HG02623 (cell line): ENCODE data around the gene KDELR1.

Experiments used
- ATAC-seq: cut with Tn5 transposase; IDR thresholded peaks from one replicate; pipeline ENCODE4 v1.9.1; 2021; ENCODE audit warnings: moderate library complexity; ENCODE audit not compliant: unreplicated experiment

KDELR1 gene

DNA sequence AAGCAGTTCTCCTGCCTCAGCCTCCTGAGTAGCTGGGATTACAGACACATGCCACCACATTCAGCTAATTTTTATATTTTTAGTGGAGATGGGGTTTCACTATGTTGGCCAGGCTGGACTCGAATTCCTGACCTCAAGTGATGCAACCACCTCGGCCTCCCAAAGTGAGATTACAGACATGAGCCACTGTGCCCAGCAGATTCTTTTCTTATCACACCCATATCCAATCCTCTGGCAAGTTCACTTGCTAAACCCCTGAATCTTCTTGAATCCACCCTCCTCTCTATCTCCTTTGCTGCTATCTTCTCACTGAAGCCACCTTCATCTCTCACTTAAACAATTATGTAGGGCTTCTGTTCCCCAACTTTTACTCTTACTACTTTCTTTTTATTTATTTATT, 45.2 kb downstream of the KDELR1 start:
- ATAC-seq, result no peak

DNA sequence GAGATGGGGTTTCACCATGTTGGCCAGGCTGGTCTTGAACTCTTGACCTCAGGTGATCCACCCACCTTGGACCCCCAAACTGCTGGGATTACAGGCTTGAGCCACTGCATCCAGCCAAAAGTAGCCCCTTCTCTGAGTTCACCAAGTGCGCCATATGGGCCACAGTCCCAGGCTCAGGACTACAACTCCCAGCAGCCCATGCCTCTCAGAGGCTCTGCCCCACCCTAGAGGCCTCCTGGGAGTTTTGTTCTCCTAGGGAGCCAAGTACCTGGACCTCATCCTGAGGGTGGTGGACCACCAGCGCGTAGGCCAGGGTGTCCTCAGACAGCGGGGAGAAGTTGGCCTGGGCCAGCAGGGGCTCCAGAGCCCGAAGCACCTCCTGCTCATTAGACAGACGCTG, 46.5 kb downstream of the KDELR1 start:
- ATAC-seq, result no peak

DNA sequence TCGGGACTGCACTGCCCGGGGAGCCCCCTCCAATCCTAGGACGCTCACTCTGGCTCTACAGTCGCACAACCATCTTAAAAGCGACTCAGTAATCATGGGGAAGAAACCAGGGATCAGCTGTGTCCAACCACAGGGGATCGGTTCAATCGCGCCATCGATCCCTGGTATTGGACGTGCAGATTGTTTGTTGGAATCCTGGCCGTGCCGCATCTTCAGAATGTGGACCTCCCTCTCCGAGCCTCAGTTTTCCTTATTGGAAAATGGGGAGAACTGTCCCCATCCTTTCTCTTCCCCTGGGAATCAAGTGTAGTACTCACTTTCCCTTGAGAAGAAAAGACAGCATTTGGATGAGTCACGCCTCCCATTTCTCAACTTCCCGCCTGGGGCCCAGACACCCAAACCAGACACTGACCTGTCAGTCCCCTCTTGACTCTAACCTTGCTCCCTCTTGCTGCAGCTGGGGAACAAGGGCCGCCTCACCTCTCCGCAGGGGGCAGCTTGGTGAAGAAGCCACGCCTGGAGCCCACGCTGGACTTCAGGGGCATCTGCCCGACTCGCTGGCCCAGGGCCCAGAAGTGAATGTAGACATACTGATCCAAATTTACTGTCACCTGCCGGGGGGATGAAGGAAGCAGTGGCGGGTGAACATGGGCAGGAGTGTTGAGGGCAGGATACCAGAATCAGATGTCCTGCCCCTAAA, 48.4 kb downstream of the KDELR1 start:
- no peak for ATAC-seq

DNA sequence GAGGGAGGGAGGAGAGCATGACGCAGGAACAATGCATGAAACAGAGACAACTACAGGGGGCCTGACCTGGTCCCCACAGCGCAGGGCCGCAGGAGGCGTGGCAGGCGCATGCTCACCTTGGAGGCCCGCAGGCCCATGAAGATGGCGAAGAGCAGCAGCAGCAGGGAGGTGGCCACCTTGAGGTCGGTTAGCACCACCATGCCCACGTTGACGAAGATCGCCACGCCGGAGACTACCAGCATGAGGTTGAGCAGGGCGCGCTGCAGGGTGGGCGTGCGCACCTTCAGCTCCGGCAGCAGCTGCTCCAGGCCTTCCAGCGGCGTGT, 49.0 kb downstream of the KDELR1 start:
- ATAC-seq, result no peak

DNA sequence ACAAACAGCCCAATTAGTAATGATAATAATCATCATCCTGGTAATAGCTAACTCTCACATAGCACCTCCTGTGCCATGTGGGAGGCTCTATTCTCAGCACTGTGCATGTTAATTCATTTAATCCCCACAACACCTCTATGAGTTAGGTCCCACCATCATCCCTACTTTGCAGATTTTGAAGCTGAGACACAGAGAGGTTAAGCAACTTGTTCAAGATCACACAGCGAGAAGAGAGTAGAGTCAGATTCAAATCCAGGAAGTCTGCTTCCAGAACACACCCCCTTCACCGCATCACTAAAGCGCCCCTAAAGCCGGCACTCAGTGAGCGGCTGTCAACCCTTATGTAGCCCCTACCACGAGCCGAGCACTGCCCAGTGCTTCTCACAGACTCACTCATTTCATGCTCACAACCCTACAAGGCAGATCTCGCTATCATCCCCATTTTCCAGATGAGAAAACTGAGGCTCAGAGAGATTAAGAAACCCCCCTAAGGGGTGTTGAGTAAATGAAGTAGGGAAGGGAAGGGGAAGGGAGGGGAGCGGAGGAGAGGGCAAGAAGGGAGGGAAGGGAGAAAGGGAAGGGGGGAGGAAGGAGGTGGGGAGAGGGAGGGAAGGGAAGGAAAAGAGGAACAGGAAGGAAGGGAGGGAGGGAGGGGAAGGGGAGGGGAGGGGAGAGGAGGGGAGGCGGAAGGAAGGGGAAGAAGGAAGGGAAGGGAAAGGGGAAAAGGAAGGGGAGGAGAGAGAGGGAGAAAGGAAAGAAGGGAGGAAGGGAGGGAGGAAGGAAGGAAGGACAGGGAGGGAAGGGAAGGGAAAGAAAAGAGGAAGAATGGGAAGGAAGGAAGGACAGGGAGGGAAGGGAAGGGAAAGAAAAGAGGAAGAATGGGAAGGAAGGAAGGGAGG, 49.6 kb downstream of the KDELR1 start:
- ATAC-seq, result no peak

DNA sequence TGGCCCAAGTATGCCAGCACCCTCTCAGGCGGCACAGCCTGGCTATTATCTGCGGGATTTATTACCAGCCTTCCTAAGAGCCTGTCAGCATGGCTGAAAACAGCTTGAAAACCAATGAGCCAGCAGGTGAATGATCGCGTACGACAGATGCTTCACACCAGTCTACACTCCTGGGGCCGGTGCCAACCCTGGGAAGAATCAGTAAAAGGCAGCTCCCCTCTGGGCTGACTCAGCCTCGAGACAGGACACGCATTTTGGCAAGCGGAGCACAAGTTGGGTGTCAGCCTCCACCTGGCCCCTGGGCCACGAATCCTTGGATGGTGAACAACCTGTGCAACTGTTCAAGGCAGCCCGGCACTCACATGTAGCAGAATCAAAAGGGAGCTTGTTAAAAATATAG, 50.4 kb downstream of the KDELR1 start:
- ATAC-seq, result no peak

DNA sequence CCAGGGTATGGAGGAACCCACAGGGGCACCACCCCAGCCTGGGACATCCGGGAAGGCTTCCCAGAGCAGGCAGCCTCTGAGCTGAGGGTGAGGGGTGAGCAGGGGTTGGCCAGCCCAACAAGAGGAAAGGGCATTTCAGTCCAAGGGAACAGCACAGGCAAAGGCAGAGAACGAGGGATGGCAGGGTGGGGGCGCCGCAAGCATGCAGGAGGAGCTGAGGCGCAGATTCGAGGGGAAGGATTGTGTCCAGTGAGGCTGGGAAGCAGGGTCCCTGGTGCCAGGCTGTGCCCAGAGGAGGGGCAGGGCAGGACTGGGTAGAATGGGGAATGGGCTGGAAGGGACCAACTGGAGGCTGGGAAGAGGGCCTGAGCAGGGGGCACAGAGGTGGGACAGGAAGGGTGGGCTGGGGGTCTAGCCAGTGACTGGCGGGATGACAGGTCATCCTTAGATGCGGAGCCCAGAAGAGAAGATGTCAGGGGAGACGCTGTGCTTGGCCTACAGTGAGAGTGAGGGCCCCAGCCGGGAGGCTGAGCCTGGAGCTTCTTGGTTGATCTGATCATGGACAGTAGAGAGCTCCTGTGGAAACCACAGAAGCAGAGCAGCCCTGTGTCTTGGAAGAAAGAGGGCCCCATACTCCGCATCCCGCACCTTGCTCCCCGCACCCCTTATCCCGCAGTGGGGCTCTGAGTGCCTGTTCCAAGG, 52.4 kb downstream of the KDELR1 start:
- ATAC-seq, result no peak

DNA sequence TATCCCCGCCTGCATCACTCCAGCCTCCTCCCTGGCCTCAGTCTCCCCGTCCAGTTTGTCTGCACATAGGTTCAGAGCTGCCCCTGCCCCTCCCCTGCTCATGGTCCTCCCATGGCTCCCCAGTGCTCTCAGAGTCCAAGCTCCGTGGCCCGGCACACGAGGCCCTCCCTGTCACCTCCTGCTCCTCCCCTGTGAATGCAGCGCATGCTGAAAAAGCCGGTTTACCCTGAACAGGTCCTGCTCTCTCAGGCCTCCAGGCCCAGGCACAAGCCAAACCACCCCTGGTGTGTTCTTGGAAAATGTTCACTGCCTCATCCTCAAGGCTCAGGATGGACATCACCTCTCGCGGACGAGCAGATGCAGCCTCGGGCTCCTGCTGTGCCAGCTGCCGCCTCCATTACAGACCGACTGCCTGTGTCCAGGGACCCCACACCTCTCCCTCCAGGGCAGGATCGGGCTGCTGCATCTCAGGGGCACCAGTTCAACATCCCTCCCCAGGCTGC, 53.0 kb downstream of the KDELR1 start:
- no peak for ATAC-seq

DNA sequence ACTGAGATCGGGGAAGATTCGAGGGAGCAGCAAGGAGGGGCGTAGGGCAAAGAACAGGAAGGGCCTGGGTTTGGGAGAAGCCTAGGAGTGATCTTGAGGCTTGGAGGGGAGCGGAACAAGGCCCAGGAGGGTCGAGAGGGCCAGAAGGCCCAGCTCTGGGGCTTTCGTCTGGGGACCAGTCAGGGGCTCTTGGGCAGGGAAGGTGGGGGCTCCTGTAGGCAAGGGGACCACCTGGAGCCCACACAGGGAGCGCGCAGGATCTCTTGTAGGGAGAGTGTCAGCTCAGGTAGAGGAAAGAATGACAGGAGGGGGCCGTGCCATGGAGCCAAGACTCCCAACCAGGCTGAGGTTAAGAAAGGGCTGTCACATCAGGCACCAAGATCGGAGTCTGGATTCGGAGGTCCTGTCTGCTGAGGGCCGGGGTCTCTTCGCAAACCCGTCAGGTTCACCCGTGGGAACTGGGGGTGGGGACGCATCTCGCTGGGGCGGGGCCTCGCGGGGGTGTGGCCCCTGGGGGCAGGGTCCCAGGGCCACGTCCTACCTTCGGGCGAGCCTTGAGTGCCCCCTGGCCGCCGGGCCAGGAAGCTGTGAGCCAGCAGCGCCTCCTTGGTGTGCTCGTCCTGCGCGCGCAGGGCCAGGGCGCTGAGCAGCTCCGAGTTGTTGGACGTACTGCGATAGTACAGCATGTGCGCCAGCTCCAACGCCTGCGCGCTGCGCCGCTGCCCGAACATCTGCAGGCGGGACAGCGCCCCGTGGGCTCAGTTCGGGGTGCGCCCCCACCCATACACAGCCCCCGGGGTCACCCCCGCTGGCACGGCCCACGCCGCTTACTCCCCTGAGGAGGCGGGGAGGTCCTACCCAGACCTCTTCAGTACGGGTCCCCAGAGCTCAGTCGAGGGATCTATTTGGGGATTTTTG, 57.6 kb downstream of the KDELR1 start:
- ATAC-seq, result peak; percentile 58

DNA sequence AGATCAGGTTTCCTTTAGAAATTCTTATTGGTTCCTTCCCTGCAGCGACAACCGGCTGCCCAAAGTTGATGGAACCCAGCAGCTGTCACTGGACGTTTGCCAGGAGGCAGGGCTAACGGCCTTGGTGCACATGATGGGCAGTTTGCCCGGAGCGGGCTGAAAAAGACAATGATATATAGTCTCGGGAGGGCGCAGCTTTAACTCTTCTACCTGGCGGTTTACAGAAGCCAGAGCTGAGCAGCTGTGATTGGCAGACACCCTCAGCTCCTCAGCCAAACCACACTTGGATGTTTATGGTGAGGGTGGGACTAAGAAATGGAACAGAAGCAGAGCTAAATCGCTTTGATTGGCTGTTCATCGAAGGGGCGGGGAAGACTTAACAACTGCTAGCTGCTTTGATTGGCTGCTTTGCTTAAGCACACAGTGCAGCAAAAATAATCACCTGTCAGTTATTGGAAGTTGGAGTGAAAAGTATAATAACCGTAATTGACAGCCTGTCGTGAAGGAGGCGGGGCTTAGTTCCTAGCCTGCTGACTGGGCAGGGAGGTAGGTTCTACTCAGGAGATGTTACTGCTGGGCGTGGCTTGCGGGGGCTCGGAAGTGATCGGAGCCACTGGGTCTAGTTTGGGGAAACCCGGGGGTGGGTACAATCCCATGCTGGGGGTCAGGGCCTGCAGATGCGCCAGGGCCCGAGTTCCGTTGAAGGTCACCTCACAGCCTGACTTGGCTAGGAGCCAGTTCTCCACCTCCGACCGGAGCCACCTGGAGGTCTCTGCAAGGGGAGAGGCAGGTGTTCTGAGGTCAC, 58.5 kb downstream of the KDELR1 start:
- ATAC-seq, result peak; percentile 57
